ENCODE measurements around the gene ASPDH.

- TF ChIP-seq CTCF (IDR thresholded peaks at IDR 0.05), result no peak
- no peak for TF ChIP-seq TP53 (CRISPR knock-in tag; IDR thresholded peaks at IDR 0.05)
- no peak for TF ChIP-seq ATF2 (CRISPR knock-in tag; IDR thresholded peaks at IDR 0.05; ENCODE audit: borderline replicate concordance, low read depth)
Measured at GRCh38 chr19:50496189-50497021, 17.3 kb downstream of the ASPDH start.

Data from WTC11 (cell line).